ENCODE measurements around the gene ZNF367.
A peak's percentile ranks its signal among the peaks of the same experiment; 100 is the strongest.

DNA sequence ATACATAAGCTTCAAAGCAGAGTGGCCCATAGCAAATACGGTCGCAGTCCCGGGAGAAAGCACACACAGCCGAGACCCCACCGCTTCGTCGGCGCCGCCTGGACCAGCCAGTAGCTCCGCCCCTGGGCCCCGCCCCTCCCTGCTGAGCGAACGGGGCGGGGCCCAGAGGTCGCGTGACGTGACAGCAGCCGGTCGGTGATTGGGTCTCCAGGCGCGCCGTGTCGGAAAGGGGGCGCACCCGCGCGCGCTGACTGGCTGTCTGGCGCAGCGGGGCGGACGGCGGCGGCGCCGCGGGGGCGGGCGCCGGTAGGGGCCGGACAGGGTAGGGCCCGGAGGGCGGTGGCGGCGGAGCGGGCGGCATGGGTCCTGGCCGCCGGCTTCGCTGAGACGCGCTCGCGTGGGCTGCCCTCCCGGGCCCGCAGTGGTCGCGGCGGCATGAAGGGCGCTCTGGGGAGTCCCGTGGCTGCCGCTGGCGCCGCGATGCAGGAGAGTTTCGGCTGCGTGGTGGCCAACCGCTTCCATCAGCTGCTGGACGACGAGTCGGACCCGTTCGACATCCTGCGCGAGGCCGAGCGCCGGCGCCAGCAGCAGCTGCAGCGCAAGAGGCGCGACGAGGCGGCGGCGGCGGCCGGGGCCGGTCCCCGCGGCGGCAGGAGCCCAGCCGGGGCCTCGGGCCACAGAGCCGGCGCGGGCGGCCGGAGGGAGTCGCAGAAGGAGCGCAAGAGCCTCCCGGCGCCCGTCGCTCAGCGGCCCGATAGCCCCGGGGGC, 31.9 kb upstream of the ZNF367 start, which contains the start of gene HABP4:
- TF ChIP-seq, protein P1, sequence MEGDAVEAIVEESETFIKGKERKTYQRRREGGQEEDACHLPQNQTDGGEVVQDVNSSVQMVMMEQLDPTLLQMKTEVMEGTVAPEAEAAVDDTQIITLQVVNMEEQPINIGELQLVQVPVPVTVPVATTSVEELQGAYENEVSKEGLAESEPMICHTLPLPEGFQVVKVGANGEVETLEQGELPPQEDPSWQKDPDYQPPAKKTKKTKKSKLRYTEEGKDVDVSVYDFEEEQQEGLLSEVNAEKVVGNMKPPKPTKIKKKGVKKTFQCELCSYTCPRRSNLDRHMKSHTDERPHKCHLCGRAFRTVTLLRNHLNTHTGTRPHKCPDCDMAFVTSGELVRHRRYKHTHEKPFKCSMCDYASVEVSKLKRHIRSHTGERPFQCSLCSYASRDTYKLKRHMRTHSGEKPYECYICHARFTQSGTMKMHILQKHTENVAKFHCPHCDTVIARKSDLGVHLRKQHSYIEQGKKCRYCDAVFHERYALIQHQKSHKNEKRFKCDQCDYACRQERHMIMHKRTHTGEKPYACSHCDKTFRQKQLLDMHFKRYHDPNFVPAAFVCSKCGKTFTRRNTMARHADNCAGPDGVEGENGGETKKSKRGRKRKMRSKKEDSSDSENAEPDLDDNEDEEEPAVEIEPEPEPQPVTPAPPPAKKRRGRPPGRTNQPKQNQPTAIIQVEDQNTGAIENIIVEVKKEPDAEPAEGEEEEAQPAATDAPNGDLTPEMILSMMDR (IDR thresholded peaks at IDR 0.05; ENCODE audit: low read depth, low read length), result no peak
- TF ChIP-seq POLR2A (IDR thresholded peaks at IDR 0.05; ENCODE audit: extremely low read depth, insufficient read length), result peak; percentile 49
- TF ChIP-seq, protein P2, sequence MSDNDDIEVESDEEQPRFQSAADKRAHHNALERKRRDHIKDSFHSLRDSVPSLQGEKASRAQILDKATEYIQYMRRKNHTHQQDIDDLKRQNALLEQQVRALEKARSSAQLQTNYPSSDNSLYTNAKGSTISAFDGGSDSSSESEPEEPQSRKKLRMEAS (IDR thresholded peaks at IDR 0.05; ENCODE audit: low read depth, low read length), result no peak
- TF ChIP-seq MYC (IDR thresholded peaks at IDR 0.05; ENCODE audit: low read depth, low read length), result no peak
